GM19467 (cell line): ENCODE data around the gene TBCE.
"Not testable (repeated sequence)": the region's sequence is repeated elsewhere in the genome, so short reads cannot be mapped to it uniquely, and the experiment has no call there.

ENCODE experiments used
- ATAC-seq: cut with Tn5 transposase; IDR thresholded peaks from one replicate; pipeline ENCODE4 v1.9.1; 2021; ENCODE audit warnings: mild to moderate bottlenecking, moderate library complexity; ENCODE audit not compliant: unreplicated experiment

Gene TBCE

DNA sequence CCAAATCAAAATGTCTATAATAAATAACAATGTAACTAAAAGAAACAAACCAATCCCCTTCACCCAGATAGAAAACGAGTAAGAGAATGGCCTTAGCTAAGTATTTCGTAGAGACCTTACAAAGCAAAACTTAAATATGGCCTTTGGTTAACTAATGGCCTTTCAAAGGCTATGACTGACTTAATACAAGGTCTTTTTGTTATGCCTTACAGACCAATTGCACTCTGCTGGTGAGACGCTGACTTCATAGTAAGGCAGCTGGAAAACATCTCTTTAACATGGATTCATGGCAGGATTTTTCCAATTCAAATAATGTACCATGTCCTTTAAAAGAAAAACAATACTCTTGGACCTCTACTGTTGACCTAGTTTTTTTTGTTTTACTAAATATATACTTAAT is 15.8 kb upstream of the TBCE start:
- ATAC-seq = no peak

DNA sequence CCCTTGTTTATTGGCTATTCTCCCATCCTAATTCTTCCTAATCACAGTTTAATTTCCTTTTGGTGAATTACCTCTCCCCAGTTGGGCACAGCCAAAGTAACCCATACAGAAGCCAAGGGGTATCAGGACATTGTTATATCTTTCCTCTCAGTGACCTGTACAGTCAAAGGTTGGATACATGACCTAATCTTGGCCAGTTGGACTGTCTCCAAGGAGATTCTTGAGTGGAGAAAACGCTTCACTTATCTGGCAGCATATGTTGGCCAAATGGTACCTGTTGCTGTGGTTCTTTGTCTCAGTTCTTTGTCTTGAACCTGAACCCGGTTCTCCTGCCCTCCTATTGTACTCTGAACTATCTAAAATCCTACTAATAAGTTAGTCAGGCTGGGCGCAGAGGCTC is 15.3 kb upstream of the TBCE start:
- ATAC-seq = no peak

DNA sequence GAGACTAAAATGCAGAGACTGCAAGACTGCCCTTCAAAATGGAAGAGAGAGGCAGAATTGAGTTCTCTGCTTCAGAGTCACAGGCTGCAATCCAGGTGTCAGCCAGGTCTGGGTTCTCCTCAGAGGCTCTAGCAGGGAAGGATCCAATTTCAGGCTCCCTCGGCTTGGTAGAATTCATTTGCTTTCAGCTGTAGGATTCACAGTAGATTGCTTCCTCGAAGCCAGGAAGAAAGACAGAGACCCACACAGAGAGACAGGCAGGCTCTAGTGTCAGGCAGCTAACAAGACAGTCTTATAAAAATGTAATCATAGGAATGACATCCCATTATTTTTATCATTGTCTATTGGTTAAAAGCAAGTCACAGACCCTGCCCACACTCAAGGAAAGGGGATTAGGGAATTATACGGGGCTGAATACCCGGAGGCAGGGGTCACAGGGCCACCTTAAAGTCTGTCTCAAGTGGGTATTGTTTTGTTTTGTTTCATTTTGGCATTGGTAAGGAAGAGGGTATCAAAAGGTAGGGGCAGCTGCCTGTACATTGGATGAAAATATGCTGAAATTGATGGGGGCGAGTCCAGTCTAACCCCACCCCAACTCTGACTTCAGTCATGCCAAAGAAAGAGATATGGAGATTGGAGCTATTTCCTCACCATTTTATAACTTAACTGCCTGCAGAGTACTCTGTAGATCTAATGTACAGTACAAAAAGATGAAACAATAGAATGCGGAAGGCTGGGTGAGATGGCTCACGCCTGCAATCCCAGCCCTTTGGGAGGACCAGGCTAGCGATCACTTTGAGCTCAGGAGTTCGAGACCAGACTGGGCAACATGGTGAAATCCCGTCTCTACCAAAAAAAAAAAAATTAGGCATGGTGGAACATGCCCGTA is 9.5 kb upstream of the TBCE start:
- no peak for ATAC-seq

DNA sequence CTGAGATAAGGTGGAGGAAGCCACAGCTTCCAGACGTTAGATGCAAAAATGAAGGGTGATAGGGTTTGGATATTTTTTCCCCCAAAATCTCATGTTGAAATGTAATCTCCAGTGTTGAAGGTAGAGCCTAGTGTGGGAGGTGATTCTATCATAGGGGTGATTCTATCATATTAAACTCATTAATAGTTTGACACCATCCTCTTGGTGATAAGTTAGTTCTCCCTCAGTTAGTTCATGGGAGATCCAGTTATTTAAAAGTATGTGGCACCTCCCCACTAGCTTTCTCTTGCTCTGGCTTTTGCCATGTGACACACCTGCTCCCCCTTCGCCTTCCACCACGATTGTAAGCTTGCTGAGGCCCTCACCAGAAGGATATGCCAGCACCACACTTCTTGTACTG is 8.3 kb upstream of the TBCE start:
- no peak for ATAC-seq

DNA sequence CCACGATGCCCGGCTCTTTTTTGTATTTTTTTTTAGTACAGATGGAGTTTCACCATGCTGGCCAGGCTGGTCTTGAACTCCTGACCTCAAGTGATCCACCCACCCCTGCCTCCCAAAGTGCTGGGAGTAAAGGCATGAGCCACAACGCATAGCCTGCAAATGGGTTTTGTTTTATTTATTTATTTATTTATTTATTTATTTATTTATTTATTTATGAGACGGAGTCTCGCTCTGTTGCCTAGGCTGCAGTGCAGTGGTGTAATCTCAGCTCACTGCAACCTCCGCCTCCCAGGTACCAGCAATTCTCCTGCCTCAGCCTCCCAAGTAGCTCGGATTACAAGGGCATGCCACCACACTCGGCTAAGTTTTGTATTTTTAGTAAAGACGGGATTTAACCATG is 3.0 kb upstream of the TBCE start:
- ATAC-seq = not testable (repeated sequence)

DNA sequence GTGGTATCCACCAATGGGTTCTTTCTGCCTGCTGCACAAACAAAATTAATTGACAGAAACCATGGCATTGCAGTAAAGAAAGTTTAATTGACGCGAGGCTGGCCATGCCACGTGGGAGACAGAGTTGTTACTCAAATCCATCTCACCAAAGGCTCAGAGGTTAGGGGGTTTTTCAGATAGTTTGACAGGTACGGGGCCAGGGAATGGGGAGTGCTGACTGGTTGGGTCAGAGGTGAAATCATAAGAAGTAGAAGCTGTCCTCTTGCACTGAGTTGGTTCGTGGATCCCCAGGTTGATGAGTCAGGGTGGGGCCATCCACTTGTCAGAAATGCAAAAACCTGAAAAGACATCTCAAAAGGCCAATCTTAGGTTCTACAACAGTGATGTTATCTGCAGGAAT is 941 bp upstream of the TBCE start:
- ATAC-seq = no peak

DNA sequence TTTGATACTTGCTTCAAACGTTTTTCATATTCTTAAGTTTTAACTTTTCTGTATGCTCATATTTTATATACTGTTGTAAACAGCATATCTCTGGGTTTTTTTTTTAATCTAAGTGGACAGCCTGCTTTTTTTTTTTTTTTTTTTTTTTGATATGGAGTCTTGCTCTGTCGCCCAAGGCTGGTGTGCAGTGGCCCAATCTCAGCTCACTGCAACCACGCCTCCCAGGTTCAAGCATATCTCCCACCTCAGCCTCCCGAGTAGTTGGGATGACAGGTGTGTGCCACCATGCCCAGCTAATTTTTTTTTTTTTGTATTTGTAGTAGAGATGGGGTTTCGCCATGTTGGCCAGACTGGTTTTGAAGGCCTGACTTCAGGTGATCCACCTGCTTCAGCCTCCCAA is 1.2 kb downstream of the TBCE start:
- ATAC-seq = no peak

DNA sequence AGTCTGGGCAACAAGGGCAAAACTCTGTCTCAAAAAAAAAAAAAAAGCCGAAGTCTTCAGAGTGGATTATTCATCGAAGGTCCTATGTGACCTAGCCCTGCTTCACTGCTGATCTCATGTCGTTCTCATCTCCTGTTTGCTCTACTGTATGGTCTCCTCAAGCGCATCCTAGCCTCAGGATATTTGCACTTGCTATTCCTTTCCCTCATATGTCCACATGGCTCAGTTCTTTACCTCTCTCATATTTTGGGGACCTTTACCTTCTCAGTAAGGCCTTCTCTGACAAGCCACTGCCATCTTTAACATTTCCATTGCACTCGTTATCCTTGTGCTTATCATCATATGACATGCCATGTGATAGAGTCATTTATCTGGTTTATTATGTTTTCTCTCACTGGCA is 2.6 kb downstream of the TBCE start:
- no peak for ATAC-seq

DNA sequence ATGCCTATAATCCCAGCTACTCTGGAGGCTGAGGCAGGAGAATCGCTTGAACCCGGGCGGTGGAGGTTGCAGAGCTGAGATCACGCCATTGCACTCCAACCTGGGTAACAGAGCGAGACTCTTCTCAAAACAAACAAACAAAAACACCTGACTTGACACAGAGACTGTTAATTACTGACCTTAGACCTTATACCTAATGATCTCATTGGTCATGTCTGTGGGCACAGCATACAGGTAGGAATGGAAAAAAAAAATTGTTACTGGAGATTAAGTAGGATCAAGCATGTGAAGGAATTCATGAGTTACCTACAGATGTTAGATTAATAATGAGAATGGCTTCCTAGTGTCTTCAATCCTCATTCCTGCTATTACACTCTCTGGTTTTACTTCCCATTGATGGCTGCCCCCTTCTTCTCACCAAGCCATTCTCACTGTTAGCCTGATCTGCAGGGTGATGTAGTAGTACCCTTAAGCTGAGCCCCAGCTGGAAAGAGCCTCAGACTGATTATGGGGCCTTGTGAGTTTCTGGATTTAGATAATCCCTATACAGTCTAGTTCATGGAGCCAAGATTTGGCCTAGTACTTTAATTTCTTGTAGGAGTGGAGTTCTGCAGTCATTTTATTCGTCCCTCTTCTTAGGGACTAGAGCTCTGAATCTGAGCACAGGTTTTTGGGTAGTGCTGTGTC is 8.8 kb downstream of the TBCE start:
- ATAC-seq = no peak

DNA sequence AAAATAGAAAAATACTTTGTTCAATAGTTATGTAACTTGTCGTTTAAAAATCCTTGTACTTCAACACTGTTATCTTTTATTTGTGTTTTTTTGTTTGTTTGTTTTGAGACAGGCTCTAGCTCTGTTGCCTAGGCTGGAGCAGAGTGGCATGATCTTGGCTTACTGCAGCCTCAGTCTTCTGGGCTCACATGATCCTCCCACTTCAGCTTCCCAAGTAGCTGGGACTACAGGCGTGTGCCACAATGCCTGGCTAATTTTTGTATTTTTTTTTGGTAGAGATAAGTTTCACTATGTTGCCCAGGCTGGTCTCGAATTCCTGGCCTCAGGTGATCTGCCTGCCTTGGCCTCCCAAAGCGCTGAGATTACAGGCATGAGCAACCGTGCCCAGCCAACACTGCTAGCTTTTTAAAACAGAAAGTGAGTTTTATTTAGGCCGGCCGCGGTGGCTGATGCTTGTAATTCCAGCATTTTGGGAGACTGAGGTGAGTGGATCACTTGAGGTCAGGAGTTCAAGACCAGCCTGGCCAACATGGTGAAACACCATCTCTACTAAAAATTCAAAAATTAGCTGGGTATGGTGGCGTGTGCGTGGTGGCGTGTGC is 11.0 kb downstream of the TBCE start:
- ATAC-seq = not testable (repeated sequence)

DNA sequence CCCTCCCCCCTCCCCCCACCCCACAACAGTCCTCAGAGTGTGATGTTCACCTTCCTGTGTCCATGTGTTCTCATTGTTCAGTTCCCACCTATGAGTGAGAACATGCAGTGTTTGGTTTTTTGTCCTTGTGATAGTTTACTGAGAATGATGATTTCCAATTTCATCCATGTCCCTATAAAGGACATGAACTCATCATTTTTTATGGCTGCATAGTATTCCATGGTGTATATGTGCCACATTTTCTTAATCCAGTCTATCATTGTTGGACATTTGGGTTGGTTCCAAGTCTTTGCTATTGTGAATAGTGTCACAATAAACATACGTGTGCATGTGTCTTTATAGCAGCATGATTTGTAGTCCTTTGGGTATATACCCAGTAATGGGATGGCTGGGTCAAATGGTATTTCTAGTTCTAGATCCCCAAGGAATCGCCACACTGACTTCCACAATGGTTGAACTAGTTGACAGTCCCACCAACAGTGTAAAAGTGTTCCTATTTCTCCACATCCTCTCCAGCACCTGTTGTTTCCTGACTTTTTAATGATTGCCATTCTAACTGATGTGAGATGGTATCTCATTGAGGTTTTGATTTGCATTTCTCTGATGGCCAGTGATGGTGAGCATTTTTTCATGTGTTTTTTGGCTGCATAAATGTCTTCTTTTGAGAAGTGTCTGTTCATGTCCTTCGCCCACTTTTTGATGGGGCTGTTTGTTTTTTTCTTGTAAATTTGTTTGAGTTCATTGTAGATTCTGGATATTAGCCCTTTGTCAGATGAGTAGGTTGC is 14.9 kb downstream of the TBCE start:
- not testable (repeated sequence) for ATAC-seq

DNA sequence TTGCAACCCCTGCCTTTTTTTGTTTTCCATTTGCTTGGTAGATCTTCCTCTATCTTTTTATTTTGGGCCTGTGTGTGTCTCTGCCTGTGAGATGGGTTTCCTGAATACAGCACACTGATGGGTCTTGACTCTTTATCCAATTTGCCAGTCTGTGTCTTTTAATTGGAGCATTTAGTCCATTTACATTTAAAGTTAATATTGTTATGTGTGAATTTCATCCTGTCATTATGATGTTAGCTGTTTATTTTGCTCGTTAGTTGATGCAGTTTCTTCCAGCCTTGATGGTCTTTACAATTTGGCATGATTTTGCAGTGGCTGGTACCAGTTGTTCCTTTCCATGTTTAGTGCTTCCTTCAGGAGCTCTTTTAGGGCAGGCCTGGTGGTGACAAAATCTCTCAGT is 18.4 kb downstream of the TBCE start:
- not testable (repeated sequence) for ATAC-seq

DNA sequence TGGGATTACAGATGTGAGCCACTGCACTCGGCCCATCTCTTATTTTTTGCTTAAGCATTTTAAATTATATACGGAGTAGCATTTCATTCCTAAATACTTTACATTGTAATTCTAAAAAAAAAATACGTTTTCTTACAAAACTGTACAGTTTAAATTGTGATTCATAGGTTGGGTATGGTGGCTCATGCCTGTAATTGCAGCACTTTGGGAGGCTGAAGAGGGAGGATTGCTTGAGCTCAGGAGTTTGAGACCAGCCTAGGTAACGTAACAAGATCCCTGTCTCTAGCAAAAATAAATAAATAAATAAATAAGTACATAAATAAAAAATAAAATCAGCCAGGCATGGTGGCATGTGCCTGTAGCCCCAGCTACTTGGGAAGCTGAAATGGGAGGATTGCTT is 24.6 kb downstream of the TBCE start:
- no peak for ATAC-seq

DNA sequence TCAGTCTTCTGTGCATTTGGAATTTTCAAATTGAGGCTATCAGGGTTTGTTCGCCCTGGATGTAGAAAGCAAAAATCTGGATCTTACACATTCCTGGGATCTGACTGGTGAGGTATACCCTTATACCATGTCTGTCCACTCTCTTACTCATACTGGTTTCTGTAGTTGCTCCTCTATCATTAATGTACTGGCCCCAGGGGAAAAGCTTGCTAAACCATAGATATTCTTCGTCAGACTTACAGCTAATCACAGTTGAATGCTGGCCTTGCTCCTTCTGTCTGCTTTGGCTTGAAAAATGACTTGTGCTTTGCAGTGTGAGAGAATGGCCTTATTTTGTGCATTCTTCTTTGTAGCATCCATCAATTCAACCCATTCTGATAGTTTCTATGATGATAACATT is 30.5 kb downstream of the TBCE start:
- no peak for ATAC-seq

DNA sequence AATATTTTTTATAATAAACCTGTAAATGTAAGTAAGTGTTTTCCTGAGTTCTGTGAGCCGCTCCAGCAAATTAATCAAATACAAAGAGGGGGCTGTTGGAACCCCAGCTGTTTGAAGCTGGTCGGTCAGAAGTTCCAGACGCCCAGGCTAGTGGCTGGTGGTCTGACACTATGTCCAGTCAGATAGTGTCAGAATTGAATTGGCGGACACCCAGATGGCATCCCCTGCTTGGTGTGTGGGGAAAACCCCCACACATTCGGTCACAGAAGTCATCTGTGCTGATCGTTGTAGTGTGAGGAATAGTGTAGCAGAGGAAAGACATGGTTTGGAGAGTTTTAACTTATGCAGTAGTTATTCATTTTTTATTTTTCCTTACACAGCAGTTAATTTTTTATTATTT is 32.4 kb downstream of the TBCE start:
- ATAC-seq = no peak

DNA sequence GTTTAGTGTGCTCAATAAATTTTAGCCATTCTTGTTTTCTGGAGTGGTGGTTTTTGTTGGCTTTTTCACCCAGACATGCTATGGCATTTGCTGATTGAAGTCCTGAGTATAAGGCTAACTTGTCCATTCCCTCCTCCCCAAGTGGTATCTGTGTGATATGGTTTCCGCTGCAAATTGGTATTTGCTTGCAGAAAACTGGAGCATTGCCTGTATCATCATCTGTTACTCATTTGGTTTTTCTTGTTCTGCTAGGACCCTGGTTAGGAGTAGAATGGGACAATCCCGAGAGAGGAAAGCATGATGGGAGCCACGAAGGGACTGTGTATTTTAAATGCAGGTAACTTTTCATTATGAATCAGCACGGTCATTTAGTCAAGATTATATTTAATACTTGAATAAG is 34.0 kb downstream of the TBCE start:
- no peak for ATAC-seq

DNA sequence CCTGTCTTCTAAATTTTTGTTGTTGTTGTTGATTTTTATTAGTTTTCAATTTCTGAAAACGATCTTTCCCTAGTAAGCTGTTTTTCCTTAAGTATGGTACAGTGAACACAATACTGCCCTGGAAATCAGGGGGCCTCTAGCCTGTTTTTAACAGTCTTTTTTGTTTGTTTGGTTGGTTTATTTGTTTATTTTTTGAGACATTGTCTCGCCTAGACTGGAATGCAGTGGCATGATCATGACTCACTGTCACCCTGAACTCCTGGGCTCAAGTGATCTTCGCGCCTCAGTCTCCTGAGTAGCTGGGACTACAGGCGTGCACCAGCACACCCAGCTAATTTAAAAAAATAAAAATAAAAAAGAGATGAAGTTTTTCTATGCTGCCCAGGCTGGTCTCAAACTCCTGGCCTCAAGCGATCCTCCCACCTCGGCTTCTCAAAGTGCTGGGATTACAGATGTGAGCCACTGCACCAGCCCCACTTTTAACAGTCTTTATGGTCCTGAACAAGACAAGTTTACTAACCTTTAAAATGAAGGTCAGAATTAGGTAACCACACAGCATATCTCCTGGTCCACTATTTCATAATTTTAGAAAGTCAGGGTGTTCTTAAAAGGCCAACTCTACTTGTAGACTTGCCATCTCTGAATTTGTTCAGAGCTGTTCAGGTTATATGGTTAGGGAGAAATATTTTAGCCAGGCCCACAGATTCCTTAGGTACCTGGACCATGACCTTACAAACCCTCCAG is 35.4 kb downstream of the TBCE start:
- no peak for ATAC-seq

DNA sequence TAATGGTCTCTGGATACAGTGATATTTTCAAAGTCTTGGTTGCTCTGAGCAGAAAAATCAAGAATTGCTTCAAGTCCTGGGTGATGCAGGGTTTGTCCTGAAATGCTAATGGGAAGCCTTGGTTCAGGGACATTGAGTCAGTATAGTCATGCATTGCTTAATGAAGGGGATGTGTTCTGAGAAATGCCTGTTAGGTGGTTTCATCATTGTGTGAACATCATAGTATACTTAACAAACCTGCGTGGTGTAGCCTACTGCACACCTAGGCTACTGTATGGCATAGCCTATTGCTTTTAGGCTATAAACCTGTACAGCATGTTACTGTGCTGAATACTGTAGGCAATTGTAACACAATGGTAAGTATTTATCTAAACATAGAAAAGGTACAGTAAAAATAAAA is 36.4 kb downstream of the TBCE start:
- ATAC-seq = no peak

DNA sequence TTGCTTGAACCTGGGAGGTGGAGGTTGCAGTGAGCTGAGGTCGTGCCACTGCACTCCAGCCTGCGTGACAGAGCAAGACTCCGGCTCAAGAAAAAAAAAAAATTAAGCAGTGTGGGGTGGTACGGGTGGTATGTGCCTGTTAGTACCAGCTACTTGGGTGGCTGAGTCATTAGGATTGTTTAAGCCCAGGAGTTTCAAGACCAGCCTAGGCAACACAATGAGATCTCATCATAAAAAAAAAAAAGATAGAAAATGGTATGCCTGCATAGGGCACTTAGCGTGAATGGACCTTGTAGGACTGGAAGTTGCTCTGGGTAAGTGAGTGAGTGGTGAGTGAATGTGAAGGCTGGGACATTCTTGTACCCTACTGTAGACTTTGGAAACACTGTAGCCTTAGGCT is 37.0 kb downstream of the TBCE start:
- no peak for ATAC-seq

DNA sequence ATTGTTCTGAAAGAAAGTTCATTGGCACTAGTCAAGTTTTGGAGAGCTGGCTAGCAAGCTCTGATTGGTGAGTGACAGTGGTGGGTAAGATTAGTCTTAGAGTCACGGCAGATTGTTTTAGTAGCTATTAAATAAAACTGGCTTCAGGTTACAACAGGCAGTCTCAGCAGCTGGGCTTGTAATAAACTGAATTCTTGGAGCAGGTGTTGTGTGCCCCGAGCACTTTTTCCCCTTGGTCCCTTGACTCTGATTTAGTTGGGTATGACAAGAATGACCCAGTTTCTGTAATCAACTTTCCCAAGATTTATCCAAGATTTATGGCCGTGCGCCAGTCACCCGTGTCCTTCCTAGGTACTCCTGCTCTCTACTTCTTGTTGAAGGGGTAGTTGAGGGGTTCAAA is 40.2 kb downstream of the TBCE start:
- no peak for ATAC-seq
